IPS DF 6.9 (cell line): ENCODE data around the gene REV1.

ENCODE experiments used
- DNase-seq: peaks from one replicate; pipeline ENCODE4 v3.0.0-alpha.2; 2013; ENCODE audit warnings: low read depth, low spot score
- H3K27ac ChIP-seq: one replicate; pipeline ENCODE4 v1.5.1; 2013; ENCODE audit warnings: low read length, control low read depth
- H3K27me3 ChIP-seq: 2 replicates; pipeline ENCODE4 v1.6.1; 2013; ENCODE audit warnings: mild to moderate bottlenecking, low read length; ENCODE audit not compliant: control insufficient read depth, insufficient read depth
- H3K36me3 ChIP-seq: 2 replicates; pipeline ENCODE4 v1.6.1; 2013; ENCODE audit warnings: low read length; ENCODE audit not compliant: control insufficient read depth, insufficient read depth
- H3K4me1 ChIP-seq: 2 replicates; pipeline ENCODE4 v1.6.1; 2013; ENCODE audit warnings: low read length; ENCODE audit not compliant: control insufficient read depth, insufficient read depth
- H3K4me3 ChIP-seq: 2 replicates; pipeline ENCODE4 v1.5.1; 2013; ENCODE audit warnings: mild to moderate bottlenecking, low read length
- H3K9me3 ChIP-seq: 2 replicates; pipeline ENCODE4 v1.6.1; 2013; ENCODE audit warnings: low read length, inconsistent platforms; ENCODE audit not compliant: control insufficient read depth, insufficient read depth
- WGBS: extraction: QIAGEN DNeasy Blood & Tissue Kit; methylation state at CpG from one replicate; pipeline ENCODE4 v1.1.7; 2013; ENCODE audit warnings: mixed read lengths, missing lambda C conversion rate; ENCODE audit not compliant: insufficient read length, insufficient coverage; 5-methylcytosine and 5-hydroxymethylcytosine counted together

Gene REV1

GRCh38 chr2:99404797-99405669 is 84.8 kb downstream of the REV1 start:
- no peak for DNase-seq
- Histone ChIP-seq H3K4me3 (no peak overlapping the region), H3K27me3 (no peaks in the 10 kb centered on the region), H3K9me3 (no peaks in the 10 kb centered on the region), H3K27ac (no peak overlapping the region), H3K4me1 (no peaks in the 10 kb centered on the region), H3K36me3 (peaks cover 6% of the 10 kb centered on the region; the same call in 1 of the 2 replicates)
- WGBS = no CpG with 5 or more reads among the region's 5 CpGs

- no peaks in the 10 kb centered on the region for H3K27me3 ChIP-seq
- no peak for DNase-seq
- no peak overlapping the region for H3K4me3 ChIP-seq
- H3K9me3 ChIP-seq = no peaks in the 10 kb centered on the region
- no peaks in the 10 kb centered on the region for H3K4me1 ChIP-seq
- H3K36me3 ChIP-seq = peaks cover 9% of the 10 kb centered on the region; the same call in 1 of the 2 replicates
- no peak overlapping the region for H3K27ac ChIP-seq
- WGBS = no CpG with 5 or more reads among the region's 8 CpGs
Observed at GRCh38 chr2:99404039-99404796, 85.6 kb downstream of the REV1 start.

- WGBS = no CpG with 5 or more reads among the region's 4 CpGs
- H3K4me3 ChIP-seq = no peak overlapping the region
Observed at GRCh38 chr2:99403524-99403923, 86.3 kb downstream of the REV1 start.

GRCh38 chr2:99403084-99403483 is 86.7 kb downstream of the REV1 start:
- no peak for DNase-seq
- H3K36me3 ChIP-seq = peaks cover 14% of the 10 kb centered on the region; the same call in 1 of the 2 replicates
- no peak overlapping the region for H3K27ac ChIP-seq

More at GRCh38 chr2:99403524-99403923, 86.3 kb downstream of the REV1 start:
- Histone ChIP-seq H3K27me3 (no peaks in the 10 kb centered on the region), H3K36me3 (peaks cover 12% of the 10 kb centered on the region; the same call in 1 of the 2 replicates), H3K4me1 (no peaks in the 10 kb centered on the region), H3K27ac (no peak overlapping the region), H3K9me3 (no peaks in the 10 kb centered on the region)
- DNase-seq = peak; percentile 33

GRCh38 chr2:99401841-99402240 is 88.0 kb downstream of the REV1 start:
- Histone ChIP-seq H3K27me3 (no peaks in the 10 kb centered on the region), H3K9me3 (no peaks in the 10 kb centered on the region), H3K4me3 (no peak overlapping the region), H3K4me1 (no peaks in the 10 kb centered on the region), H3K27ac (no peak overlapping the region), H3K36me3 (peaks cover 15% of the 10 kb centered on the region; the same call in 1 of the 2 replicates)
- DNase-seq = no peak
- WGBS = no CpG with 5 or more reads among the region's 4 CpGs

More at GRCh38 chr2:99403084-99403483, 86.7 kb downstream of the REV1 start:
- H3K4me1 ChIP-seq = no peaks in the 10 kb centered on the region
- no peaks in the 10 kb centered on the region for H3K27me3 ChIP-seq
- H3K9me3 ChIP-seq = no peaks in the 10 kb centered on the region
- H3K4me3 ChIP-seq = no peak overlapping the region

GRCh38 chr2:99399795-99400194 is 90.0 kb downstream of the REV1 start:
- H3K27me3 ChIP-seq = no peaks in the 10 kb centered on the region
- H3K36me3 ChIP-seq = peaks cover 21% of the 10 kb centered on the region; the same call in 1 of the 2 replicates
- no CpG with 5 or more reads among the region's 2 CpGs for WGBS
- no peak overlapping the region for H3K27ac ChIP-seq
- H3K9me3 ChIP-seq = no peaks in the 10 kb centered on the region
- H3K4me1 ChIP-seq = no peaks in the 10 kb centered on the region
- DNase-seq = no peak
- H3K4me3 ChIP-seq = no peak overlapping the region

- Histone ChIP-seq H3K27me3 (no peaks in the 10 kb centered on the region), H3K9me3 (no peaks in the 10 kb centered on the region), H3K4me3 (no peak overlapping the region), H3K4me1 (no peaks in the 10 kb centered on the region), H3K36me3 (peaks cover 25% of the 10 kb centered on the region; the same call in 1 of the 2 replicates), H3K27ac (no peak overlapping the region)
- no CpG with 5 or more reads among the region's 5 CpGs for WGBS
- DNase-seq = no peak
Observed at GRCh38 chr2:99399063-99399462, 90.8 kb downstream of the REV1 start.

- Histone ChIP-seq H3K9me3 (no peaks in the 10 kb centered on the region), H3K4me3 (no peak overlapping the region), H3K36me3 (peaks cover 27% of the 10 kb centered on the region; the same call in 1 of the 2 replicates), H3K27ac (no peak overlapping the region), H3K4me1 (no peaks in the 10 kb centered on the region), H3K27me3 (no peaks in the 10 kb centered on the region)
- no CpG with 5 or more reads among the region's 5 CpGs for WGBS
- DNase-seq = no peak
Observed at GRCh38 chr2:99398303-99398702, 91.5 kb downstream of the REV1 start.

- peaks cover 23% of the 10 kb centered on the region; the same call in 1 of the 2 replicates for H3K36me3 ChIP-seq
- H3K9me3 ChIP-seq = no peaks in the 10 kb centered on the region
- no peaks in the 10 kb centered on the region for H3K27me3 ChIP-seq
- DNase-seq = no peak
- H3K4me3 ChIP-seq = no peak overlapping the region
- no CpG with 5 or more reads among the region's 3 CpGs for WGBS
- H3K4me1 ChIP-seq = no peaks in the 10 kb centered on the region
- no peak overlapping the region for H3K27ac ChIP-seq
Observed at GRCh38 chr2:99397266-99397920, 92.4 kb downstream of the REV1 start.

- H3K36me3 ChIP-seq = peaks cover 23% of the 10 kb centered on the region; the same call in 1 of the 2 replicates
- H3K27me3 ChIP-seq = no peaks in the 10 kb centered on the region
- DNase-seq = no peak
- WGBS = no CpG with 5 or more reads among the region's 3 CpGs
- no peaks in the 10 kb centered on the region for H3K4me1 ChIP-seq
- H3K27ac ChIP-seq = no peak overlapping the region
- no peaks in the 10 kb centered on the region for H3K9me3 ChIP-seq
- no peak overlapping the region for H3K4me3 ChIP-seq
Observed at GRCh38 chr2:99395589-99396130, 94.2 kb downstream of the REV1 start.
